Subcutaneous abdominal adipose tissue (tissue), 5 donors: ENCODE measurements around the gene CENPB.

Experiments used
- H3K27ac ChIP-seq: one replicate; pipeline ENCODE4 v1.7.0; 2013; ENCODE audit warnings: low read depth, mild to moderate bottlenecking, inconsistent platforms, low read length, moderate library complexity
- H3K27me3 ChIP-seq, 5 donors: one replicate each; pipeline ENCODE4 v1.7.0; 2013; ENCODE audit warnings: low read length in 5 of 5, inconsistent platforms in 1 of 5; ENCODE audit not compliant: control insufficient read depth in 5 of 5, insufficient read depth in 4 of 5
- H3K36me3 ChIP-seq, 5 donors: one replicate each; pipeline ENCODE4 v1.7.0; 2013; ENCODE audit warnings: low read length in 5 of 5; ENCODE audit not compliant: control insufficient read depth in 5 of 5, insufficient read depth in 5 of 5
- H3K4me1 ChIP-seq, 5 donors: one replicate each; pipeline ENCODE4 v1.7.0; 2013; ENCODE audit warnings: low read length in 5 of 5, mild to moderate bottlenecking in 3 of 5, moderate library complexity in 1 of 5; ENCODE audit not compliant: control insufficient read depth in 5 of 5, insufficient read depth in 5 of 5
- H3K4me3 ChIP-seq, 5 donors: one replicate each; pipeline ENCODE4 v1.7.0; 2013; ENCODE audit warnings: low read length in 5 of 5, low read depth in 1 of 5
- H3K9ac ChIP-seq, 5 donors: one replicate each; pipeline ENCODE4 v1.7.0; 2013; ENCODE audit warnings: low read length in 5 of 5, mild to moderate bottlenecking in 4 of 5, moderate library complexity in 3 of 5
- H3K9me3 ChIP-seq, 5 donors: one replicate each; pipeline ENCODE4 v1.7.0; 2013; ENCODE audit warnings: low read length in 5 of 5; ENCODE audit not compliant: control insufficient read depth in 5 of 5
- donor health status: healthy.
- donor health status: healthy.
- donor health status: healthy.
- donor health status: healthy.
- donor health status: healthy.

Gene CENPB

DNA sequence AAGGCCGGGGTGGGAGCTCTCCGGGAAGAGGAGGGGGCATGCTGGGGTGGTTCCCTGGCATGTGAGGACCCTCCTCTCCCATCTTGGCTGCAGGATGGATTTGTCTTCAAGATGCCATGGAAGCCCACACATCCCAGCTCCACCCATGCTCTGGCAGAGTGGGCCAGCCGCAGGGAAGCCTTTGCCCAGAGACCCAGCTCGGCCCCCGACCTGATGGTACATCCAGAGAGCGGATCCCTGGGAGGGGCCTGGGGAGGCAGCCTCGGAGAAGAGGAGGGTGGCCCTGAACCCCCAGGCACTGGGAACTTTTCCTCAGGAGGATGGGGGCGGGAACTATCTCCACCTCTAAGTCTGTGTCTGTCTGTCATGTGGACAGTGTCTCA is 14.3 kb upstream of the CENPB start:
- Histone ChIP-seq H3K27ac (no peak overlapping the region), H3K27me3 (no peaks in the 10 kb centered on the region), H3K4me3 (no peak overlapping the region), H3K36me3 (peaks cover 0 to 55% (median 49%) of the 10 kb centered on the region in 5 donors), H3K9me3 (no peaks in the 10 kb centered on the region), H3K9ac (no peak overlapping the region), H3K4me1 (peaks cover 2 to 48% (median 20%) of the 10 kb centered on the region in 5 donors)

DNA sequence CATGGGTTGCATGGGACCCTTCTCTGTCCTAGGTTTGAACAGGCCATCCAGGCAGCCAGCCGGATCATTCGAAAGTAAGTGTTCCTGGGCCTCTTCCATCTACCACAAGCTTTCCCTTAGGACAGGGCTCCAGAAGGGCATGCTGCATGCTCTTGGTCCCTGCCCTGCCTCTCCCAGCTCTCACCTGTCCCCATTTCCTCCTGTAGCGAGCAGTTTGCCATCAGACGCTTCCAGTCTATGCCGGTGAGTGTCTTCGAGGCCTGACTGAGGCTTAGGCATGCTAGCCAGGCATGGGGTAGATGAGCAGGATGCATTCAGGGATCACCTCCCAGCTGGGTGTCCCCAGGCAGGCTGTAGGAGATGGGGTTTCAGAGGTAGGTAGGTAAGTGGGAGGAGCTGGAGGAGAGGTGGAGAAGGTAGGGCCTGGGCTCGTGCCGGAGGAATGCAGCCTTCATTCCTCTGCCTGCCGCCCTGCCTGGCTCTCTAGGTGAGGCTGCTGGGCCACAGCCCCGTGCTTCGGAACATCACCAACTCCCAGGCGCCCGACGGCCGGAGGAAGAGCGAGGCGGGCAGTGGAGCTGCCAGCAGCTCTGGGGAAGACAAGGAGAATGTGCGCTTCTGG is 13.8 kb upstream of the CENPB start:
- H3K9ac ChIP-seq = peak overlapping the region in 1 of 5 donors; percentile 11
- H3K36me3 ChIP-seq = peaks cover 0 to 55% (median 49%) of the 10 kb centered on the region in 5 donors
- peaks cover 2 to 45% (median 21%) of the 10 kb centered on the region in 5 donors for H3K4me1 ChIP-seq

DNA sequence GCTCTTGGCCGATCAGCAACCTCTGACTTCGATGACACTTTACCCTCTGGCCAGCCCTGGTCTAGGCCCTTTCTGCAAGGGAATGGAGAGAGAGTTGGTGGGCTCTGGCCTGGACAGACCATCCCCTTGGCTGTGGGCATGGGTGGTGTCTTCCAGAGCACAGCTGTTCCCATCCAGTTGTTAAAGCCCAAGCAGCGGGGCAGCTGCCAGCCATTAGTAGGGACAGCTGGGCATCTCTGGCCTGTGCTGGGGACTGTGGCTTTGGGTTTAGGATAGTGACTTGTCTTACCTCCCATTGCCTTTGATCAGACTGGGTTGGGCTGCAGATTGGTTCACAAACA is 12.3 kb upstream of the CENPB start:
- Histone ChIP-seq H3K27ac (no peak overlapping the region), H3K27me3 (no peaks in the 10 kb centered on the region), H3K36me3 (peaks cover 0 to 43% (median 36%) of the 10 kb centered on the region in 5 donors), H3K9me3 (no peaks in the 10 kb centered on the region), H3K4me1 (peaks cover 2 to 49% (median 24%) of the 10 kb centered on the region in 5 donors), H3K9ac (no peak overlapping the region), H3K4me3 (no peak overlapping the region)

More for the DNA sequence above, 13.8 kb upstream of the CENPB start:
- no peaks in the 10 kb centered on the region for H3K9me3 ChIP-seq
- H3K4me3 ChIP-seq = no peak overlapping the region
- no peaks in the 10 kb centered on the region for H3K27me3 ChIP-seq
- no peak overlapping the region for H3K27ac ChIP-seq

DNA sequence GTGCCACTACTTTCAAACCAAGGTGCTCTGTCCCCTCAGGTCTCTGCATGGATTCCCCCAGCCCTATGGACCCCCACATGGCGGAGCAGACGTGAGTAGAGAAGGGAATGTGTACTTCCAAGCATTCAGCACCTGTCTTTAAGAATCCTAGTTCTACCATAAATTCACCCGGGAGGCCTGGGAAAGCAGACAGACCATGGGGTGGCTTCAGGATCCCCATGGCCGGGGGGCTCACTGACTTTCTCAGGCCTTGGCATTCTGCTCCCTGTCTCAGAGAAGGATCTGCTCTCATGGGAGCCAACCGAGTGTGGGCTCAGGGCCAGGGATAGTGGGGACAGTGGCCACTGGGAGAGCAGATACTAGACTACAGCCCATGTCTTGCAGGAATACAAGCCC is 11.8 kb upstream of the CENPB start:
- Histone ChIP-seq H3K27ac (no peak overlapping the region), H3K9ac (no peak overlapping the region)

DNA sequence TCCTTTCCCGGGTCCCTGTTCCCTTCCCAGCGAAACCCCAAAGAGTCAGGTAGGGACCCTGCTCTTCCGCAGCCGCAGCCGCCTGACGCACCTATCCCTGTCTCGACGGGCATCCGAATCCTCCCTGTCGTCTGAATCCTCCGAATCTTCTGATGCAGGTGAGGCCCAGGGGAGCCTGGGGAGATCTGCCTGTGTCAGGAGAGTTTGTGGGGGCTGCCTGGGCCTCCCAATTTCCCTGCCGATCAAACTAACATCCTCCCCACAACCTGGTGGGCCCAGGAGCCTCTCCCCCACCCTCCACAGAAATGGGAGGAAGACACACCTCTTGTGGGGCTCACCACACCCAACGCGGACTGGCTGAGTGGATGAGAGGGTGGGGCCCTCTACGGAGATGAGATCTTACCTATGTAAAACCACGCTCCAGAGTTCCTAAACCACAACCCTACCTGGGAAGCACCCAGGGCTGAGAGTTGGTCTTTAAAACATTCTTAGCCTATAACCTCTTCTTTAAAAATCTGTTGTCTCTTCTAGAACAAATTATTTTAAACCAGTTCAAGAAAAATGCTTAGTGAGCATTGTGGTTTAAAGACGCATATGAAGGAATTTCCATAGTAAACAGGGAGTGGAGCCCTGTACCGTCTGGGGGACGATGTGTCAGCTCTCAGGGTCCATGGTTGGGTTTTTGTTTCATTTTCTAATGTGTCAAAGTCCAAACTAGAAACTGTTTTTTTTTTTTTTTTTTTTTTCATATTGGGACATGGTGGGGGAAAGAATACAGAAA is 11.2 kb upstream of the CENPB start:
- H3K27ac ChIP-seq = no peak overlapping the region
- H3K9ac ChIP-seq = peak overlapping the region in 2 of 5 donors; percentile 19 to 59
- H3K9me3 ChIP-seq = no peaks in the 10 kb centered on the region
- peaks cover 2 to 42% (median 24%) of the 10 kb centered on the region in 5 donors for H3K4me1 ChIP-seq
- H3K4me3 ChIP-seq = peak overlapping the region in 1 of 5 donors; percentile 78
- peaks cover 0 to 32% (median 25%) of the 10 kb centered on the region in 5 donors for H3K36me3 ChIP-seq
- no peaks in the 10 kb centered on the region for H3K27me3 ChIP-seq

More for the DNA sequence above, 11.8 kb upstream of the CENPB start:
- H3K4me3 ChIP-seq = no peak overlapping the region
- no peaks in the 10 kb centered on the region for H3K9me3 ChIP-seq
- H3K4me1 ChIP-seq = peaks cover 2 to 48% (median 24%) of the 10 kb centered on the region in 5 donors
- H3K27me3 ChIP-seq = no peaks in the 10 kb centered on the region
- peaks cover 0 to 38% (median 31%) of the 10 kb centered on the region in 5 donors for H3K36me3 ChIP-seq

DNA sequence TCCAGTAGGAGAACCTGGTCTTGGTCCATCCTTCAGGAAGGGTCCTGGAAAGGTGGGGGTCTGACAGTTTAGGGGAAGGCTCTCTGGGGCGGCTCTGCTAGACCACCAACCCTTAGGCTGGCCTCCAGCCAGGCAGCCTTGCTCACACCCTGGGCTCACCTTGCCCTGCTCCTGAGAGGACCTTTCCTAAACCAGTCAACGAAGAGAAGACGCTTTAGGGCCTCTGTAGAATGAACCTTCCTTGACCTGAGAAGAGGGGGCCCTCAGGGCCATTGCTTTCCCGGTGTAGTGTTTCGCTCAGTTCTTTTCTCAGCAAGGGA is 10.6 kb upstream of the CENPB start:
- Histone ChIP-seq H3K9me3 (no peaks in the 10 kb centered on the region), H3K27ac (no peak overlapping the region), H3K4me3 (peak overlapping the region in 2 of 5 donors; percentile 78 to 90), H3K4me1 (peaks cover 0 to 36% (median 18%) of the 10 kb centered on the region in 5 donors), H3K27me3 (no peaks in the 10 kb centered on the region), H3K9ac (peak overlapping the region in 2 of 5 donors; percentile 19 to 59), H3K36me3 (peaks cover 0 to 27% (median 21%) of the 10 kb centered on the region in 5 donors)

DNA sequence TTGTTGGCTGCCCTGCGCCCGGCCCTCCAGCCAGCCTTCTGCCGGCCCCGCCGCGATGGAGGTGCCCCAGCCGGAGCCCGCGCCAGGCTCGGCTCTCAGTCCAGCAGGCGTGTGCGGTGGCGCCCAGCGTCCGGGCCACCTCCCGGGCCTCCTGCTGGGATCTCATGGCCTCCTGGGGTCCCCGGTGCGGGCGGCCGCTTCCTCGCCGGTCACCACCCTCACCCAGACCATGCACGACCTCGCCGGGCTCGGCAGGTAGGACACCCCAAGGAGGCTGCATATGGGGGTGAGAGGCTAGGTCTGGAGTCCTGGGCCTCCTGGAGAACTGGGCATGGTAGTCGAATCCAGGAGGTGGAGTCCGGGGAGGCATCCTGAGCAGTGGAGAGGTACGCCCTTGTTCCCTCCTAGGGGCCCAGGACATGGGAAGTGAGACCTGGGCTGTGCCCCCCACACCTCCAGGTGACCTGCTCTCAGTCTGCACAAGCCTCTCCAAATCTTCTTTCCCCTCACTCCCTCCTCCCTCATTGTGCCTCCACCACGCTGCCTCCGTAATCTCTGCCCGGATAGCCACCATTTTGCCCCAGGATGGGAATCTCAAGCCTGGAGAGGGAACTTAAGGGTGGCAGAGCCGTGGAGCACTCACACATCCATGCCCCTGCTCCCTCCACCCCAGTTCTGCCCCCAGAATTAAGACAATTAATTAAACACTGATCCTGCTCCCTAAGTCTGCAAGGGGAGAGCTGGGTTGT is 10.1 kb upstream of the CENPB start:
- H3K27ac ChIP-seq = no peak overlapping the region
- peak overlapping the region in 2 of 5 donors; percentile 39 to 59 for H3K9ac ChIP-seq
- peaks cover 0 to 22% (median 16%) of the 10 kb centered on the region in 5 donors for H3K36me3 ChIP-seq
- no peaks in the 10 kb centered on the region for H3K9me3 ChIP-seq
- H3K4me3 ChIP-seq = peak overlapping the region; percentile 48 to 90 (median 63)
- peaks cover 0 to 36% (median 17%) of the 10 kb centered on the region in 5 donors for H3K4me1 ChIP-seq
- H3K27me3 ChIP-seq = no peaks in the 10 kb centered on the region

DNA sequence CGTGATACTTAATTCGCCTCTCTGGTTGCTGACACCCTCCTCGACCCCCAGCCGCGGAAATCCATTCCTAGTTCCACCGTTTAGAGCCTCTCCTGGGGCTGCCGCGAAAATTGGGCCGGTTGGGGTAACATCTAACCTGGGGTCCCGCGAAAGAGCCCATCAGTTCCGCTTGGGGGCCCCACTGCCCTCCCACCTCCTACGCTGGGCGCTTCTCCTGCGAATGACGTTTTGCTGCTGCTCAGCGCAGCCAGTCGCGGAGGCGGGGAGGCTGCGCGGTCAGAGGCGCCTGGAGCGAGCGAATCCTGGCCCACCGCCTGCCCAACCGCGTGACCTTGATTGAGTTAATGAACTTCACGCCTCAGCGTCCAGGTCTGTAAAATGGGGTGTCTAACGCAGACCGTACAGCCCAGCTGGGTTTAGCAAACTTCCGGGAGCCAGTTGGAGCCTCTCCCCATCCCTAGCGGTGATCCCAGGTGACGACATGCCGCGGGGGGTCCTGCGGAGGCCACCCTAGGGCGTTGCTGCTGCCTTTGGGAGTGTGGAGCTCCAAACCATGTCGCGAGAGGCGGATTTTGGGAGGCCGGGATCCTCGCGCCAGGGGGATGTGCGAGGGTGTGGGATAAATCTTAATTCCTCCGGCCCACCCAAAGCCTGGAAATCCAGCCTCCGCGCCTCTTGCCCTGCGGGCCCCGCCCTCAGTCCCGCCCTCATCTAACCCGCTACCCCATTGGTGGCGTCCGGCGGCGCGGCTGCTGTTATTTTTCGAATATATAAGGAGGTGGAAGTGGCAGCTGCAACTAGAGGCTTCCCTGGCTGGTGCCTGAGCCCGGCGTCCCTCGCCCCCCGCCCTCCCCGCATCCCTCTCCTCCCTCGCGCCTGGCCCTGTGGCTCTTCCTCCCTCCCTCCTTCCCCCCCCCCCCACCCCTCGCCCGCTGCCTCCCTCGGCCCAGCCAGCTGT is 9.2 kb upstream of the CENPB start, which contains the start of gene CDC25B:
TSS of gene CDC25B (plus strand) at position 800 of the 958 bp plus-strand sequence. CDS start 222 bp downstream, outside the sequence.
- H3K4me3 ChIP-seq = peak within 1 kb of the TSS; percentile 71 to 90 (median 78)
- H3K9me3 ChIP-seq = no peaks in the 10 kb centered on the region
- H3K4me1 ChIP-seq = peaks cover 0 to 36% (median 17%) of the 10 kb centered on the region in 5 donors
- peak within 1 kb of the TSS in 4 of 5 donors; percentile 77 to 94 (median 88) for H3K9ac ChIP-seq
- no peaks in the 10 kb centered on the region for H3K27me3 ChIP-seq
- peaks cover 0 to 13% (median 8%) of the 10 kb centered on the region in 5 donors for H3K36me3 ChIP-seq
- H3K27ac ChIP-seq = peak within 1 kb of the TSS; percentile 88
